Smooth muscle cell (in vitro differentiated cells): ENCODE results near the gene PTCH1. TPM values are rescaled to one million over a fixed set of nuclear protein-coding genes. Genes with fewer than 3 reads are reported as not detected.

Experiments
- DNase-seq: peaks from one replicate; lab custom pipeline; 2025; ENCODE audit not compliant: unreplicated experiment; lab: John Stamatoyannopoulos, UW
- H2AFZ ChIP-seq: fragments of 200-600 bp; sonication (generic); 2 replicates; pipeline ENCODE4 v1.6.0; 2016; ENCODE audit warnings: antibody characterized with exemption, low read depth, mild to moderate bottlenecking
- H3F3A ChIP-seq: fragments of 200-600 bp; sonication (generic); 2 replicates; pipeline ENCODE4 v1.6.0; 2017; ENCODE audit warnings: antibody characterized with exemption, low read depth
- H3K27ac ChIP-seq: fragments of 200-600 bp; sonication (generic); 2 replicates; pipeline ENCODE4 v1.5.1; 2016; ENCODE audit warnings: low read depth, mild to moderate bottlenecking
- H3K27me3 ChIP-seq: fragments of 200-600 bp; sonication (generic); 2 replicates; pipeline ENCODE4 v1.6.1; 2016; ENCODE audit warnings: low read depth, mild to moderate bottlenecking
- H3K36me3 ChIP-seq: fragments of 200-600 bp; sonication (generic); 2 replicates; pipeline ENCODE4 v1.5.1; 2016; ENCODE audit warnings: low read depth
- H3K4me1 ChIP-seq: fragments of 200-600 bp; sonication (generic); 2 replicates; pipeline ENCODE4 v1.5.1; 2016; ENCODE audit warnings: low read depth
- H3K4me2 ChIP-seq: fragments of 200-600 bp; sonication (generic); 2 replicates; pipeline ENCODE4 v1.6.0; 2016; ENCODE audit warnings: mild to moderate bottlenecking
- H3K4me3 ChIP-seq: fragments of 200-600 bp; sonication (generic); 2 replicates; pipeline ENCODE4 v1.5.1; 2016; ENCODE audit warnings: mild to moderate bottlenecking
- H3K79me2 ChIP-seq: fragments of 200-600 bp; sonication (generic); 2 replicates; pipeline ENCODE4 v1.6.0; 2016; ENCODE audit warnings: low read depth, mild to moderate bottlenecking
- H3K9ac ChIP-seq: fragments of 200-600 bp; sonication (generic); 2 replicates; pipeline ENCODE4 v1.6.0; 2016; ENCODE audit warnings: low read depth
- H3K9me3 ChIP-seq: fragments of 200-600 bp; sonication (generic); replicated peaks from 2 replicates; pipeline ENCODE4 v1.5.1; 2016; ENCODE audit warnings: low read depth
- H4K20me1 ChIP-seq: fragments of 200-600 bp; sonication (generic); 2 replicates; pipeline ENCODE4 v1.6.0; 2016; ENCODE audit warnings: low read depth
- whole genome bisulfite sequencing: methylation state at CpG from one replicate; pipeline ENCODE4 v1.1.7; 2016; ENCODE audit warnings: low lambda C conversion rate; 5-methylcytosine and 5-hydroxymethylcytosine counted together
- polyA plus RNA-seq: library from polyadenylated mRNA; unstranded; fragments of >200 nt; fragmentation: Nextera tagmentation; extraction: Ambion mirVana; gene quantifications from 2 replicates; pipeline ENCODE4 v1.2.1, GENCODE V29; 2016
- total RNA-seq: library from RNA; depleted of rRNA; stranded (reverse); fragments of >200 nt; gene quantifications from 2 replicates; pipeline ENCODE4 v1.2.3, GENCODE V29; 2014
- TF ChIP-seq, protein P1 (sequence below): fragments of 200-600 bp; sonication (generic); IDR thresholded peaks from 2 replicates; pipeline ENCODE4 v1.5.1; 2017; ENCODE audit warnings: borderline replicate concordance, mild to moderate bottlenecking, antibody characterized with exemption; ENCODE audit not compliant: insufficient read depth, poor library complexity, severe bottlenecking

The PTCH1 gene
- total and polyA plus RNA-seq, 2 experiments from 2014 or later = 5.8 to 6.3 TPM

DNA sequence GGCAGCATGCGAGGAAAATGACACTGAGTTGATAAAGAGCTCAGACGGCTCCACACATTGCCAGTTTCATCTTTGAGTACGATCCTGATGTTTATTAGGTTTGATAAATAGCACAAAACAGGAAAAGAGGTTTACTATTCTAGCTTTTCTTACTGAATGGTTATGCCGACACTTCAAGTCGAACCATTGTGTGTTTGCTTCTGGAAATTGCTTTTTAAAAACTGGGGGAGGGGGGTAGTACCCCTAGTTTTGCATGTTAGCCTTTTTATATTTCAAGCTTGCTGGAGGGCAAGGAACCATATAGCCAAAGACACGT lies 5.2 kb downstream of the PTCH1 start:
- peaks cover 21% of the 10 kb centered on the region for H3K27me3 ChIP-seq
- H2AFZ ChIP-seq = peak overlapping the region; percentile 88
- H3K4me2 ChIP-seq = peak overlapping the region; percentile 96
- peaks cover 19% of the 10 kb centered on the region for H3F3A ChIP-seq
- no peak for DNase-seq
- peaks cover 6% of the 10 kb centered on the region for H4K20me1 ChIP-seq
- no peaks in the 10 kb centered on the region for H3K79me2 ChIP-seq
- peak overlapping the region; percentile 73 for H3K9ac ChIP-seq
- no peaks in the 10 kb centered on the region for H3K36me3 ChIP-seq
- 1% methylated on average over 6 of the region's 6 CpGs for WGBS
- H3K27ac ChIP-seq = peak overlapping the region; percentile 76
- H3K4me3 ChIP-seq = peak overlapping the region; percentile 90
- peaks cover 24% of the 10 kb centered on the region for H3K4me1 ChIP-seq
- H3K9me3 ChIP-seq = no peaks in the 10 kb centered on the region
- TF ChIP-seq, protein P1, sequence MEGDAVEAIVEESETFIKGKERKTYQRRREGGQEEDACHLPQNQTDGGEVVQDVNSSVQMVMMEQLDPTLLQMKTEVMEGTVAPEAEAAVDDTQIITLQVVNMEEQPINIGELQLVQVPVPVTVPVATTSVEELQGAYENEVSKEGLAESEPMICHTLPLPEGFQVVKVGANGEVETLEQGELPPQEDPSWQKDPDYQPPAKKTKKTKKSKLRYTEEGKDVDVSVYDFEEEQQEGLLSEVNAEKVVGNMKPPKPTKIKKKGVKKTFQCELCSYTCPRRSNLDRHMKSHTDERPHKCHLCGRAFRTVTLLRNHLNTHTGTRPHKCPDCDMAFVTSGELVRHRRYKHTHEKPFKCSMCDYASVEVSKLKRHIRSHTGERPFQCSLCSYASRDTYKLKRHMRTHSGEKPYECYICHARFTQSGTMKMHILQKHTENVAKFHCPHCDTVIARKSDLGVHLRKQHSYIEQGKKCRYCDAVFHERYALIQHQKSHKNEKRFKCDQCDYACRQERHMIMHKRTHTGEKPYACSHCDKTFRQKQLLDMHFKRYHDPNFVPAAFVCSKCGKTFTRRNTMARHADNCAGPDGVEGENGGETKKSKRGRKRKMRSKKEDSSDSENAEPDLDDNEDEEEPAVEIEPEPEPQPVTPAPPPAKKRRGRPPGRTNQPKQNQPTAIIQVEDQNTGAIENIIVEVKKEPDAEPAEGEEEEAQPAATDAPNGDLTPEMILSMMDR = no peak

DNA sequence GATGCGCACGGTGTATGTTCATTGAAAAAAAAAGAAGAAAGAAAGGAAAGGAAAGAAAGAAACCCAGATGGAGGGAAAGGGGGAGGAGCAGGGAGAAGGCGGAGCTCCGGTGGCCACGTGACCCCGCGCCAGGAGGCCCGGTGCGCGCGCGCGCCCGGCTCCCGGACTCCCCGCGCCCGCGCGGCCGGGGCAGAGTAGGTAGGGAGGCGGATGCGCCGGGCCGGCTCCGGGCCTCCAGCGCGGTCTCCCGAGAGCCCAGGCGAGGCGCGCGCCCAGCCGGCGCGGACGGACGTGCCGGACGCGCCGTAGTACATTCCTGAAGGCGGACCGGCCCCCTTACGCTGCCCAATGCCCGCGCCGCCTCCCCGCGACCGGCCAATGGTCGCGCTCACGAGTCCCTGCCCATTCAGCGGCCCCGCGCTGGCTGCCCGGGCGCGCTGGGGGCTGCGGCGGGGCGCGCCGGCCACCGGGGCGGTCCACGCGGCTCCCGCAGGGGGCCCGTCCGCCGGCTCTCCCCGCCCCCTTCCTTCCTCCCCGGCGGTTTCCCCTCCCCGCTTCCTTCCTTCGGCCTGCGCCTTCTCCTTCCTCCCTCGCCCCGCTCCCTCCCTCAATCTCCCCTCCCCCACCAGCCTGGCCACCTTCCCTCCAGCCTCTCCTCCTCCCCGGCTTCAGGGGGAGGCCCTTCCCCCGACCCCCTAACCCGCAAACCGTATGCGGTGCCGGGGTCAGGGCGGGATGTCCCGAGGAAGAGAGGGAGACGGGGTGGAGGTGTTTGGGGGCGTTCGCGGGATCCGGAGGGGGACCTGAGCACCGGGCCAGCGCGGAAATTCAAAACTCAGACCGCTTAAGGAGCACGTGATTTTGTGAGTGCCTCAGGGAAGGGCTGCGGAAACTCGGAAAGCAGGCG lies 5.8 kb downstream of the PTCH1 start:
- Histone ChIP-seq H3K4me2 (peak overlapping the region; percentile 96), H3K79me2 (no peaks in the 10 kb centered on the region), H4K20me1 (peaks cover 6% of the 10 kb centered on the region), H3K36me3 (no peaks in the 10 kb centered on the region), H3K9ac (peak overlapping the region; percentile 84), H2AFZ (peak overlapping the region; percentile 93), H3K4me1 (peaks cover 24% of the 10 kb centered on the region), H3K27me3 (peaks cover 21% of the 10 kb centered on the region), H3K9me3 (no peaks in the 10 kb centered on the region), H3K4me3 (peak overlapping the region; percentile 90), H3F3A (peaks cover 24% of the 10 kb centered on the region), H3K27ac (peak overlapping the region; percentile 86)
- WGBS = under 1% methylated on average over 54 of the region's 102 CpGs
- TF ChIP-seq, protein P1 = no peak
- DNase-seq = peak; percentile 84

- Histone ChIP-seq H4K20me1 (peaks cover 11% of the 10 kb centered on the region), H3K79me2 (no peaks in the 10 kb centered on the region), H3K36me3 (no peaks in the 10 kb centered on the region), H2AFZ (peak overlapping the region; percentile 93), H3F3A (peaks cover 24% of the 10 kb centered on the region), H3K4me2 (peak overlapping the region; percentile 96), H3K4me1 (peaks cover 23% of the 10 kb centered on the region), H3K9me3 (no peaks in the 10 kb centered on the region), H3K27me3 (peaks cover 13% of the 10 kb centered on the region), H3K27ac (peak overlapping the region; percentile 86), H3K4me3 (peak overlapping the region; percentile 90), H3K9ac (peak overlapping the region; percentile 84)
- no peak for DNase-seq
- WGBS = 1% methylated on average over 38 of the region's 38 CpGs
- TF ChIP-seq, protein P1 = no peak
These were observed 6.7 kb downstream of the PTCH1 start for GRCh38 chr9:95509851-95510708.
